DMS114 treated with DMSO at 0.1 percent for 48 hours (cell line): ENCODE results near the gene BBOX1.
"Not testable (repeated sequence)": the region's sequence is repeated elsewhere in the genome, so short reads cannot be mapped to it uniquely, and the experiment has no call there.

ENCODE experiments used
- DNase-seq: peaks from one replicate; lab custom pipeline; 2025; ENCODE audit not compliant: unreplicated experiment; lab: John Stamatoyannopoulos, UW

Gene BBOX1

GRCh38 chr11:27122001-27122400 lies 81.4 kb downstream of the BBOX1 start:
- DNase-seq = no peak

DNA sequence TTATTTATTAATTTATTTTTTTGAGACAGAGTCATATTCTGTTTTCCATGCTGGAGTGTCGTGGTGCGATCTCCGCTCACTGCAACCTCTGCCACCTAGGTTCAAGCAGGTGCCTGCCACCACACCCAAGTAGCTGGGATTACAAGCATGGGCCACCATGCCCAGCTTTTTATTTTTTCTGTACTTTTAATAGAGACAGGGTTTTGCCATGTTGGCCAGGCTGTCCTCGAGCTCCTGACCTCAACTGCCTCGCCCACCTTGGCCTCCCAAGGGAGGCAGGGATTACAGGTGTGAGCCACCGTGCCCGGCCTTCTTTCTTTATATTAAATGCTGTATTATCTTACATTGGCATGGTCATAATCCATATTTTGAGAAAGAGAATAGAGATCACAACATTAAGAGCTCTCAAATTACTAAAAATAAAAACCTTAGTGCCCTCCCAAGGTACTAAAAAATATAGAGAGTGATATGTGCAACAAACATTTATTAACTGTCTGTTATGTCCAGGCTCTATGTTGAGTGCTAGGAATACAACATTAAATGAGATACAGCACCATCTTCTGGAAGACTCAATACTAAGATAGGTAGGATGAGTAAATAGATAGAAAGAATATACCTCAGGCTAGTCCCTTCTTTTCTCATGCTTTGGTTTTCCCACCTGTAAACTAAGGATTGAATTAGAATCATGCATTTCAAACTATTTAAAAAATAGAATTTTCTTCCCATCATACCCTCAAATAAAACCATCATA lies 84.1 kb downstream of the BBOX1 start:
- no peak for DNase-seq

- no peak for DNase-seq
Measured at GRCh38 chr11:27129686-27130085, 89.1 kb downstream of the BBOX1 start.

DNA sequence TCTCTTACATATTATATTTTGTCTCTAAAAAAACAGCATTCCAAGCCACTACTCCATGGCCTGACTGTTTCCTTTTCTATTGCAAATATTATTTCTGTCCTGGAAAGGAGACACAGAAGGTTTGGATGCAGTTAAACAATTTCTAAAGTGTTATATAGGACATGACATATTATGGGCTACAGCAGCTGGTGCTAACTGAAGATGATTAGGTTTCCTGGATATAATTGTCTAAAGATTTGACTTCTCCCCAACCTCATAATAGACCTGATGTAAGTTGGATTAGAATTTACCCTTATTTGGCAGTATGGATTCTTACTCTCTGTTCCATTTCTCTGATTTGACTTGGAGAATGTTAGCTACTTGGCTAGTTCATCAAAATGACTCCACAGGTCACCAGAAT lies 90.2 kb downstream of the BBOX1 start:
- DNase-seq = no peak

- not testable (repeated sequence) for DNase-seq
Measured at GRCh38 chr11:27135924-27136329, 95.3 kb downstream of the BBOX1 start.

- no peak for DNase-seq
Measured at GRCh38 chr11:27138716-27139115, 98.1 kb downstream of the BBOX1 start.

GRCh38 chr11:27139742-27140367 lies 99.2 kb downstream of the BBOX1 start:
- DNase-seq = no peak

- no peak for DNase-seq
Measured at GRCh38 chr11:27141576-27141975, 101.0 kb downstream of the BBOX1 start.

DNA sequence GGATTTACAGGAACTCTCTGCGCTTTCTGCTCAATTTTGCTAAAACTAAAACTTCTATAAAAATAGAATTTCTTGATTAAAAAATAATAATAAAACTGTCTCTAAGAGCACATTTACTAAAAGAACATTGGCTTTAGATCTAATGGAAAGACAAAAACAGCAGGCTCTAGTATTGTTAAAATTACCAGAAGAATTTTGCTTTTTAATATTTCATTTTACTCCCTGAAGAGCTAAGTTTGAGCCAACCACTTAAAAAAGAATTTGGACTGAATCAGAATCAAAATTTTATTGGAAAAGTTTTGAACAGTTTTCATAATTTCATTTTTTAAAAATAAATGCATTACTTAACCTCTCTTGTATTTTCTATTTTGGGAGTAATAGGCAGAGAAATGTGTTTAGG lies 107.3 kb downstream of the BBOX1 start:
- no peak for DNase-seq

- DNase-seq = no peak
Measured at GRCh38 chr11:27148506-27148905, 107.9 kb downstream of the BBOX1 start.

- DNase-seq = no peak
Measured at GRCh38 chr11:27150098-27150497, 109.5 kb downstream of the BBOX1 start.

- no peak for DNase-seq
Measured at GRCh38 chr11:27153136-27153535, 112.5 kb downstream of the BBOX1 start.

- peak; percentile 32 for DNase-seq
Measured at GRCh38 chr11:27158456-27159334, 118.1 kb downstream of the BBOX1 start.

DNA sequence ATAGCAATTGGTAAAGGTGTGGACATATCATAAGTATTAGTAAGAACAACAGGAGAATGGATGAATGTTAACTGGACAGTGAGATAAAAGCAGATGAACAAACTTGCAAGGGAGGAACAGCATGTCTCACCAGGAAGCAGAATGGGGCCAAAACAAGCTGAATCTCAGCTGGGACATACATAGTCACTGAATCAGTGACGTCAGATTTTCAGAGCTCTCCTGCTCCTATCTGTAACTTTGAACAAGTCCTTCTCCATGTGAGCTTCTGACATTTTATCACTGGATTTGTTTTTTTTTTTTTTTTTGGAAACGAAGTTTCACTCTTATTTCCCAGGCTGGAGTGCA lies 118.7 kb downstream of the BBOX1 start:
- DNase-seq = no peak

GRCh38 chr11:27161071-27161470 lies 120.5 kb downstream of the BBOX1 start:
- DNase-seq = no peak

DNA sequence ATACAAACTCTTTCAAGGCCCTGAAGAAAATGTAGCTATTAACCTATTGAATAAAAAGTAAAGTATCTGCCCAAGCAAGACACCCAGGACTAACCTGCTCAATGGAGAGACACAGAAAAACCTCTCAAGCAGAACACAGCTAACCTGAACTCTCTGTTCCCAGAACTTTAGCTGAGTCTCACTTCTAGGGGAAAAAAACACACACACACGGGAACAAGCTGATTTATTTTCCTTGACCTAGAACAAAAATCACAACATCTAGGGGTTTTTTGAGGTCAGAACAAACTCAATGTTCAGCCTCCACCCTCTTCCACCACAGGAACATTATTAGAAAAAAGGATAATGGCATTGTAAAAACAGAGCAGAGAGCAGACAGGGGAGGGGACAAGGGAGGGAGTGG lies 121.6 kb downstream of the BBOX1 start:
- DNase-seq = no peak

- DNase-seq = no peak
Measured at GRCh38 chr11:27166130-27166529, 125.5 kb downstream of the BBOX1 start.

DNA sequence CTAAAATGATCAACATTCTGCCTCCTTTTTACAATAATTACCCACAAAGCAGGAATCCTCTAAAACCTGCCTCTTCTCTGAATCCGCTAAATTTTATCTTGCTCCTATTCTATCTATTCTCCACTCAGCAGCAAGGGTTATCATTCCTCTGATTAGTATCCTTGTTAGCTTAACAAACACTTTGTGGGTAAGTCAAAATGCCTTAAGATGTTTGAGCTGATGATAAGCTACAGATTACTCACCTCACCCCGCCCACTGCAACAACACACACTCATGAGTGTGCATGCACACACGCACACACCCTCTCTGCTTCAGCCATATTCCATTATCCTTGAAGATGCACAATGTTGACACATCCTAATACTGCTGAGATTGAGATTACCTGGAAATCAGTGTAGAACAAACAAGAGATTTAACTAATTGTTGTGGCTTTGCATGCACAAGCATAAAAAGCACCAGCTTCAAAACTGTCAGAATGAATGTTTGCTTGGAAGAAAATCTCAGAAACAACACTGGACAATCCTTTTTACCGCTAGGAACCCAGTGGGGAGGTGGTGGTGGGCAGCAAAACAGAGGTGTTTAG lies 130.9 kb downstream of the BBOX1 start:
- no peak for DNase-seq

- DNase-seq = no peak
Measured at GRCh38 chr11:27173545-27173944, 132.9 kb downstream of the BBOX1 start.

GRCh38 chr11:27174021-27174420 lies 133.4 kb downstream of the BBOX1 start:
- no peak for DNase-seq

GRCh38 chr11:27174672-27175210 lies 134.1 kb downstream of the BBOX1 start:
- DNase-seq = no peak
